Endothelial cell of umbilical vein (primary cell): ENCODE results near the gene LMLN. TPM values are rescaled to one million over a fixed set of nuclear protein-coding genes. Genes with fewer than 3 reads are reported as not detected.

ENCODE experiments used
- BruUV-seq: library from RNA; stranded (reverse); fragments of 400-500 nt; replicated peaks from 2 replicates; lab custom pipeline; 2021; lab: Mats Ljungman, UMichigan
- CTCF ChIA-PET: fragments of 300-600, 350-600 bp; sonication (Branson Sonifier 250); formaldehyde crosslinking; loops from one replicate; lab custom pipeline; 2021; ENCODE audit warnings: antibody characterized with exemption, inconsistent platforms; lab: Charles Lee
- POLR2A ChIA-PET: fragments of 300-600, 350-600 bp; sonication (Branson Sonifier 250); formaldehyde crosslinking; loops from one replicate; lab custom pipeline; 2021; ENCODE audit warnings: antibody characterized with exemption, inconsistent platforms; lab: Charles Lee
- DNase-seq: peaks from one replicate; pipeline ENCODE4 v3.0.0-alpha.2; 2011; ENCODE audit warnings: low read depth, low spot score
- FAIRE-seq: peaks from 2 replicates; lab custom pipeline; 2011; peaks lifted over from hg19 to GRCh38; lab: Jason Lieb, UNC
- H2AFZ ChIP-seq: 2 replicates; pipeline ENCODE4 v1.6.0; 2012; ENCODE audit warnings: low read depth, low read length, control low read depth, inconsistent platforms
- H3K27ac ChIP-seq: 2 replicates; pipeline ENCODE4 v1.5.1; 2011; ENCODE audit warnings: low read depth, mild to moderate bottlenecking, control low read depth, low read length, moderate library complexity; ENCODE audit not compliant: insufficient read depth
- H3K27me3 ChIP-seq, 2 experiments: 2 replicates each; pipeline versions ENCODE4 v1.6.0 to v1.6.1; 2011; ENCODE audit warnings: low read length in 2 of 2, mixed read lengths in 1 of 2; ENCODE audit not compliant: control insufficient read depth in 2 of 2, insufficient read depth in 2 of 2
- H3K36me3 ChIP-seq, 2 experiments: 2 replicates in 1 of 2; 3 replicates in 1 of 2; pipeline ENCODE4 v1.5.1; 2011; ENCODE audit warnings: low read length in 2 of 2, mild to moderate bottlenecking in 1 of 2, moderate library complexity in 1 of 2; ENCODE audit not compliant: control insufficient read depth in 2 of 2, insufficient read depth in 2 of 2; ENCODE audit errors: extremely low read depth in 1 of 2
- H3K4me1 ChIP-seq: 3 replicates; pipeline ENCODE4 v1.5.1; 2011; ENCODE audit warnings: mild to moderate bottlenecking, low read length; ENCODE audit not compliant: control insufficient read depth, insufficient read depth; ENCODE audit errors: extremely low read depth
- H3K4me2 ChIP-seq: 2 replicates; pipeline ENCODE4 v1.6.1; 2011; ENCODE audit warnings: low read length, control low read depth, mixed read lengths; ENCODE audit not compliant: insufficient read depth
- H3K4me3 ChIP-seq, 3 experiments: fragments of 200-600 bp in 1 of 3; sonication (generic), shearing (Covaris generic) in 1 of 3; replicated peaks in 1 of 3; 2 replicates each; pipeline ENCODE4 v1.5.1; 2011 to 2016; ENCODE audit warnings: control low read depth in 3 of 3, low read length in 3 of 3, mild to moderate bottlenecking in 2 of 3, inconsistent platforms in 1 of 3, low read depth in 1 of 3, moderate library complexity in 1 of 3; ENCODE audit not compliant: insufficient read depth in 1 of 3
- H3K79me2 ChIP-seq: 2 replicates; pipeline ENCODE4 v1.6.0; 2012; ENCODE audit warnings: low read length, inconsistent platforms; ENCODE audit not compliant: control insufficient read depth, insufficient read depth
- H3K9ac ChIP-seq: replicated peaks from 2 replicates; pipeline ENCODE3; 2011; ENCODE audit warnings: low read length, control low read depth; ENCODE audit not compliant: insufficient read depth; ENCODE audit errors: extremely low read depth
- H3K9me1 ChIP-seq: replicated peaks from 3 replicates; pipeline ENCODE4 v1.6.0; 2011; ENCODE audit warnings: mild to moderate bottlenecking, low read length; ENCODE audit not compliant: control insufficient read depth, insufficient read depth; ENCODE audit errors: extremely low read depth
- H3K9me3 ChIP-seq: replicated peaks from 2 replicates; pipeline ENCODE4 v1.5.1; 2012; ENCODE audit warnings: low read length, inconsistent platforms; ENCODE audit not compliant: control insufficient read depth, insufficient read depth
- H4K20me1 ChIP-seq: replicated peaks from 2 replicates; pipeline ENCODE3; 2011; ENCODE audit warnings: mild to moderate bottlenecking, low read length; ENCODE audit not compliant: control insufficient read depth, insufficient read depth; ENCODE audit errors: extremely low read depth
- GATA2 ChIP-seq: IDR thresholded peaks from 2 replicates; pipeline ENCODE4 v1.7.0; 2011; ENCODE audit warnings: low read depth, mild to moderate bottlenecking, moderate library complexity, mixed read lengths, low read length; ENCODE audit not compliant: insufficient read length, insufficient read depth
- MYC ChIP-seq: IDR thresholded peaks from one replicate; pipeline ENCODE4 v1.6.1; 2011; ENCODE audit warnings: mild to moderate bottlenecking, low read depth, low read length
- POLR2A ChIP-seq: IDR thresholded peaks from 2 replicates; pipeline ENCODE4 v1.6.1; 2012; ENCODE audit warnings: low read depth, mild to moderate bottlenecking, control low read depth, low read length
- POLR2AphosphoS5 ChIP-seq: IDR thresholded peaks from 2 replicates; pipeline ENCODE4 v1.6.1; 2012; ENCODE audit warnings: low read depth, mild to moderate bottlenecking, control low read depth, low read length, moderate library complexity; ENCODE audit not compliant: insufficient read depth
- dilution Hi-C: fragments of 300-500 bp; cut with MboI; formaldehyde crosslinking; loops from one replicate; pipeline ENCODE4 v1.15.0; 2019; ENCODE audit warnings: low sequenced_read_pairs; ENCODE audit not compliant: extremely low pct_ligation_motif_present
- intact Hi-C: fragments of 100-400 bp; cut with micrococcal nuclease; formaldehyde crosslinking; loops from one replicate; pipeline ENCODE4 v1.10.0; 2022
- polyA plus RNA-seq, 4 experiments: library from polyadenylated mRNA; depleted of rRNA in 3 of 4; stranded (reverse) in 3 of 4; unstranded in 1 of 4; fragments of >200 nt; gene quantifications; 2 replicates each; pipeline versions ENCODE4 v1.2.1 to v1.2.3, GENCODE V29; 2011 to 2012; ENCODE audit warnings: missing spikeins in 1 of 4
- total RNA-seq: library from RNA; stranded (reverse); gene quantifications from 2 replicates; pipeline ENCODE4 v1.2.3, GENCODE V29; 2021
- TF ChIP-seq, protein P1 (sequence below): IDR thresholded peaks from 2 replicates; pipeline ENCODE4 v1.6.1; 2011; ENCODE audit not compliant: insufficient read depth, insufficient read length
- TF ChIP-seq, protein P2 (sequence below), 2 donors: IDR thresholded peaks; 1 replicate in 1 of 2; 2 replicates in 1 of 2; pipeline ENCODE4 v1.5.1; 2011; ENCODE audit warnings: low read length in 2 of 2, mild to moderate bottlenecking in 2 of 2, moderate library complexity in 2 of 2, control low read depth in 1 of 2, inconsistent platforms in 1 of 2, low read depth in 1 of 2; ENCODE audit not compliant: insufficient read depth in 1 of 2; ENCODE audit errors: extremely low read depth in 1 of 2

The LMLN gene
- total and polyA plus RNA-seq, 2 donors (not counting 3 experiments of a cell fraction or from before 2014, with no cell fraction given), result 4.8 to 6.5 TPM

DNA sequence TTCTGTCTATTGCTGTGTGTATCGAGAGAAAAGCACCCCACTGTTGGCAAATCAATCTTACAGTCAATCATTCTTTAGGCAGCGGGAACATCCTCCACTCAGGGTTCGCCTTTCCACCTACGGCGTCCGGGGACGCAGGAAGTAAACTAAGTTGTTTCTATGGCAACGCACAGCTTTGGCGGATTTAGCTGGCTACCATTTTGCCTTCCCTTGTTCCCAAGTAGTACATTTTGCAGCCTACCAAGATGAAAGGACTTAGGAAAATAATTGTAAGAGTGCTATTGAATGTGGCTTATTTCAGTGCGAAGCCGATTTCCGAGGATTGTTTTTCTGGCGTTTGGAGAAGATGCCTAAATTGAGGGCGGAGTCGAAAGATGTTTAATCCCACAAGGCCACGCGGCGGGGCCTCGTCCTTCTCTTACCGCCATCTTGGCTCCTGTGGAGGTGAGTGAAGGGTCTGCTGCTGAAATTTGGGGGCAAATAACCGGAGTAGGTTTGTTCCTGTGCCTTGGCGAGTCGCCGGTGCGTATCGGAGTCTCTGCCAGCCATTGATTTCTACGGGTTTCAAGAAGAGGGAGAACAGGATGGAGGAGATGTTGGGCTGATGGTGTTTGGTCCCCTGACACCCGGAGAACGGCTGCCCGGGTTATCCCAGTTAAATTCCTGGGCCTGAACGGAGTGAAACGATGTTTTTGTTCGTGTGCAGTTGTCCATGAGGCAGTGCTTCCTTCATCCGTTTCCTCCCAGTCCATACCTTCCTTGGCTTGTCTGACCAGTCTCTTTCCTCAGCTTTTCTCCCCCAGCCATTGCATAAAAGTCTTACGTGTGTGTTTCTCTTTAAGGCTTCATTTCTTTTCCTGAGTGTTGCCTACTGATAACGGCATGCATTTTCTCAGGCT is 10.0 kb upstream of the LMLN start, which contains the start of gene RPL35A:
Gene RPL35A (plus strand): TSS at position 413 of the 899 bp plus-strand sequence. CDS start 778 bp downstream, outside the sequence.
- TF ChIP-seq, protein P1, sequence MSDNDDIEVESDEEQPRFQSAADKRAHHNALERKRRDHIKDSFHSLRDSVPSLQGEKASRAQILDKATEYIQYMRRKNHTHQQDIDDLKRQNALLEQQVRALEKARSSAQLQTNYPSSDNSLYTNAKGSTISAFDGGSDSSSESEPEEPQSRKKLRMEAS, result peak; percentile 25
- TF ChIP-seq POLR2A, result peak; percentile 99
- peak; percentile 32 for TF ChIP-seq MYC
- no peak for TF ChIP-seq GATA2
- TF ChIP-seq, protein P2, sequence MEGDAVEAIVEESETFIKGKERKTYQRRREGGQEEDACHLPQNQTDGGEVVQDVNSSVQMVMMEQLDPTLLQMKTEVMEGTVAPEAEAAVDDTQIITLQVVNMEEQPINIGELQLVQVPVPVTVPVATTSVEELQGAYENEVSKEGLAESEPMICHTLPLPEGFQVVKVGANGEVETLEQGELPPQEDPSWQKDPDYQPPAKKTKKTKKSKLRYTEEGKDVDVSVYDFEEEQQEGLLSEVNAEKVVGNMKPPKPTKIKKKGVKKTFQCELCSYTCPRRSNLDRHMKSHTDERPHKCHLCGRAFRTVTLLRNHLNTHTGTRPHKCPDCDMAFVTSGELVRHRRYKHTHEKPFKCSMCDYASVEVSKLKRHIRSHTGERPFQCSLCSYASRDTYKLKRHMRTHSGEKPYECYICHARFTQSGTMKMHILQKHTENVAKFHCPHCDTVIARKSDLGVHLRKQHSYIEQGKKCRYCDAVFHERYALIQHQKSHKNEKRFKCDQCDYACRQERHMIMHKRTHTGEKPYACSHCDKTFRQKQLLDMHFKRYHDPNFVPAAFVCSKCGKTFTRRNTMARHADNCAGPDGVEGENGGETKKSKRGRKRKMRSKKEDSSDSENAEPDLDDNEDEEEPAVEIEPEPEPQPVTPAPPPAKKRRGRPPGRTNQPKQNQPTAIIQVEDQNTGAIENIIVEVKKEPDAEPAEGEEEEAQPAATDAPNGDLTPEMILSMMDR (IDR thresholded peaks at IDR 0.05; ENCODE audit: extremely low read depth in 1 of 2, insufficient read depth in 1 of 2, low read depth in 1 of 2, low read length in 2 of 2), result no peak
- TF ChIP-seq POLR2AphosphoS5, result peak; percentile 94
- H2AFZ ChIP-seq, result peak within 1 kb of the TSS; percentile 71
- no peaks in the 10 kb centered on the region for H3K27me3 ChIP-seq
- H3K9me3 ChIP-seq, result no peaks in the 10 kb centered on the region
- FAIRE-seq (peak; percentile 99), DNase-seq (peak; percentile 98)
- peaks cover 2% of the 10 kb centered on the region for H4K20me1 ChIP-seq
- ChIA-PET POLR2A (no interaction called here), CTCF (interaction anchor here (1.0 kb wide), 1 partner anchor 44 kb away, joined by 3 read pairs; no protein-coding TSS in a partner anchor)
- no peaks in the 10 kb centered on the region for H3K9me1 ChIP-seq
- TSS peak; percentile 64 for BruUV-seq
- peak within 1 kb of the TSS; percentile 96 for H3K9ac ChIP-seq
- intact Hi-C loops (loop anchor here (1.0 kb wide), 1 partner anchor 10 kb away; the partner anchor contains the start of gene LMLN), dilution Hi-C loops (no loop called here)
- peaks cover 23% of the 10 kb centered on the region for H3K4me1 ChIP-seq
- peaks cover 12 to 18% of the 10 kb centered on the region in 2 experiments for H3K36me3 ChIP-seq
- H3K4me2 ChIP-seq, result peak within 1 kb of the TSS; percentile 91
- H3K27ac ChIP-seq, result peak within 1 kb of the TSS; percentile 85
- H3K4me3 ChIP-seq, result peak within 1 kb of the TSS; percentile 61 to 82 (median 82)
- H3K79me2 ChIP-seq, result peaks cover 46% of the 10 kb centered on the region
